ENCODE measurements around the gene DLG5. TPM values are rescaled to one million over a fixed set of nuclear protein-coding genes. Genes with fewer than 3 reads are reported as not detected.
"Not testable (repeated sequence)": the region's sequence is repeated elsewhere in the genome, so short reads cannot be mapped to it uniquely, and the experiment has no call there.

Gene DLG5
- total and polyA plus RNA-seq, 4 donors = 1.2 to 7.1 (median 4.6) TPM

- WGBS = 98% methylated on average over 1 of the region's 1 CpG
- Histone ChIP-seq H3K27me3 (ENCODE audit: control insufficient read depth in 4 of 4, insufficient read depth in 4 of 4, low read length in 3 of 4) (no peaks in the 10 kb centered on the region), H3K9me3 (ENCODE audit: control insufficient read depth in 4 of 4, low read length in 3 of 4) (no peaks in the 10 kb centered on the region), H3K9ac (ENCODE audit: low read depth in 1 of 2, low read length in 2 of 2) (no peak overlapping the region), H3K27ac (ENCODE audit: low read depth in 1 of 2, low read length in 2 of 2) (no peak overlapping the region), H3K4me3 (ENCODE audit: low read depth in 1 of 3, low read length in 3 of 3) (no peak overlapping the region), H3K36me3 (ENCODE audit: control insufficient read depth in 4 of 4, insufficient read depth in 3 of 4, low read depth in 1 of 4, low read length in 3 of 4) (no peaks in the 10 kb centered on the region), H3K4me1 (ENCODE audit: control insufficient read depth in 4 of 4, insufficient read depth in 4 of 4, low read length in 3 of 4) (no peaks in the 10 kb centered on the region)
- DNase-seq (ENCODE audit: low spot score) = no peak
- TF ChIP-seq TAF1 (conservative IDR thresholded peaks at IDR 0.05) = no peak
- no peak for TF ChIP-seq CTCF (IDR thresholded peaks at IDR 0.05; ENCODE audit: low read depth, low read length, missing input control)
- TF ChIP-seq, protein P1, sequence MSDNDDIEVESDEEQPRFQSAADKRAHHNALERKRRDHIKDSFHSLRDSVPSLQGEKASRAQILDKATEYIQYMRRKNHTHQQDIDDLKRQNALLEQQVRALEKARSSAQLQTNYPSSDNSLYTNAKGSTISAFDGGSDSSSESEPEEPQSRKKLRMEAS (IDR thresholded peaks at IDR 0.05) = no peak
- no peak for TF ChIP-seq HNF4G (IDR thresholded peaks at IDR 0.05)
- TF ChIP-seq, protein P2, sequence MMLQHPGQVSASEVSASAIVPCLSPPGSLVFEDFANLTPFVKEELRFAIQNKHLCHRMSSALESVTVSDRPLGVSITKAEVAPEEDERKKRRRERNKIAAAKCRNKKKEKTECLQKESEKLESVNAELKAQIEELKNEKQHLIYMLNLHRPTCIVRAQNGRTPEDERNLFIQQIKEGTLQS (IDR thresholded peaks at IDR 0.05) = no peak
- no peak for TF ChIP-seq RAD21 (IDR thresholded peaks at IDR 0.05)
- TF ChIP-seq JUND (IDR thresholded peaks at IDR 0.05) = no peak
- no peak for TF ChIP-seq RXRA (IDR thresholded peaks at IDR 0.05)
- no peak for TF ChIP-seq FOXA1 (IDR thresholded peaks at IDR 0.05)
- TF ChIP-seq FOXA2 (IDR thresholded peaks at IDR 0.05) = no peak
- no peak for TF ChIP-seq YY1 (IDR thresholded peaks at IDR 0.05)
- TF ChIP-seq HNF4A (conservative IDR thresholded peaks at IDR 0.05) = no peak
These were observed 158.5 kb downstream of the DLG5 start for GRCh38 chr10:77768039-77768438.

- 83% methylated on average over 9 of the region's 9 CpGs for WGBS
- H3K27me3 ChIP-seq (ENCODE audit: control insufficient read depth in 4 of 4, insufficient read depth in 4 of 4, low read length in 3 of 4) = no peaks in the 10 kb centered on the region
- no peak overlapping the region for H3K9ac ChIP-seq (ENCODE audit: low read depth in 1 of 2, low read length in 2 of 2)
- no peak overlapping the region for H3K27ac ChIP-seq (ENCODE audit: low read depth in 1 of 2, low read length in 2 of 2)
- H3K4me1 ChIP-seq (ENCODE audit: control insufficient read depth in 4 of 4, insufficient read depth in 4 of 4, low read length in 3 of 4) = no peaks in the 10 kb centered on the region
- no peaks in the 10 kb centered on the region for H3K36me3 ChIP-seq (ENCODE audit: control insufficient read depth in 4 of 4, insufficient read depth in 3 of 4, low read depth in 1 of 4, low read length in 3 of 4)
- no peak overlapping the region for H3K4me3 ChIP-seq (ENCODE audit: low read depth in 1 of 3, low read length in 3 of 3)
- no peak for DNase-seq (ENCODE audit: low spot score)
- no peaks in the 10 kb centered on the region for H3K9me3 ChIP-seq (ENCODE audit: control insufficient read depth in 4 of 4, low read length in 3 of 4)
- TF ChIP-seq, protein P1 (IDR thresholded peaks at IDR 0.05) = no peak
- no peak for TF ChIP-seq RXRA (IDR thresholded peaks at IDR 0.05)
- TF ChIP-seq HNF4A (conservative IDR thresholded peaks at IDR 0.05) = no peak
- TF ChIP-seq TAF1 (conservative IDR thresholded peaks at IDR 0.05) = no peak
These were observed 162.8 kb downstream of the DLG5 start for GRCh38 chr10:77763453-77764430.

DNA sequence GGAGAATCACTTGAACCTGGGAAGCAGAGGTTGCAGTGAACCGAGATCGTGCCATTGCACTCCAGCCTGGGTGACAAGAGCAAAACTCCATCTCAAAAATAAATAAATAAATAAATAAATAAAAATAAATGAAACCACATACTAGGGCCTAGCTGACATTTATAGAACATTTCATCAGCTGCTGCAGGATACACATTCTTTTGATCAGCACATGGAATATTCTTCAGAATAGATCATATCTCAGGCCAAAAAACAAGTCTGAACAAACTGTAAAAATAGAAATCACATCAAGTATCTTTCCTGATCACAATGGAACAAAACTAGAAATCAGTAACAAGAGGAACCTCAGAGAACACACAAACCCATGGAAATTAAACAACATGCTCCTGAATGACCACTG lies 168.1 kb downstream of the DLG5 start:
- H3K36me3 ChIP-seq (ENCODE audit: control insufficient read depth in 4 of 4, insufficient read depth in 3 of 4, low read depth in 1 of 4, low read length in 3 of 4) = not testable (repeated sequence)
- WGBS = 96% methylated on average over 2 of the region's 2 CpGs

More for the DNA sequence above, 168.1 kb downstream of the DLG5 start:
- not testable (repeated sequence) for H3K27ac ChIP-seq (ENCODE audit: low read depth in 1 of 2, low read length in 2 of 2); H3K4me3 ChIP-seq (ENCODE audit: low read depth in 1 of 3, low read length in 3 of 3); H3K9ac ChIP-seq (ENCODE audit: low read depth in 1 of 2, low read length in 2 of 2); H3K27me3 ChIP-seq (ENCODE audit: control insufficient read depth in 4 of 4, insufficient read depth in 4 of 4, low read length in 3 of 4); DNase-seq (ENCODE audit: low spot score); H3K9me3 ChIP-seq (ENCODE audit: control insufficient read depth in 4 of 4, low read length in 3 of 4); H3K4me1 ChIP-seq (ENCODE audit: control insufficient read depth in 4 of 4, insufficient read depth in 4 of 4, low read length in 3 of 4)
